HEK293 (cell line): ENCODE results near the gene CHKA.
A peak's percentile ranks its signal among the peaks of the same experiment; 100 is the strongest.

Source experiments
- CTCF ChIA-PET: fragments of 350-600 bp; formaldehyde crosslinking; extraction: SDS; loops from one replicate; lab custom pipeline; 2021; ENCODE audit warnings: antibody characterized with exemption; lab: Yijun Ruan, JAX
- POLR2A ChIA-PET: fragments of 300-600 bp; formaldehyde crosslinking; extraction: SDS; loops from one replicate; lab custom pipeline; 2020; ENCODE audit warnings: antibody characterized with exemption, inconsistent platforms; lab: Yijun Ruan, JAX
- H3K27ac ChIP-seq: fragments of 200-500 bp; sonication (Bioruptor generic); 2 replicates; pipeline ENCODE4 v1.5.1; 2014; ENCODE audit warnings: low read depth, low read length, control low read depth, inconsistent platforms; ENCODE audit errors: extremely low read depth
- H3K36me3 ChIP-seq, 2 experiments: fragments of 200-500 bp in 1 of 2; sonication (Bioruptor generic) in 1 of 2; 1 replicate in 1 of 2; 2 replicates in 1 of 2; pipeline ENCODE4 v1.5.1; 2014 to 2017; ENCODE audit warnings: inconsistent platforms in 2 of 2, low read length in 2 of 2; ENCODE audit not compliant: control insufficient read depth in 2 of 2, insufficient read depth in 1 of 2
- H3K4me1 ChIP-seq: fragments of 200-500 bp; sonication (Bioruptor generic); 2 replicates; pipeline ENCODE4 v1.5.1; 2014; ENCODE audit warnings: mild to moderate bottlenecking, low read length, inconsistent platforms; ENCODE audit not compliant: control insufficient read depth, insufficient read depth
- H3K4me3 ChIP-seq: 2 replicates; pipeline ENCODE4 v1.5.1; 2011; ENCODE audit warnings: low read depth, mild to moderate bottlenecking, control low read depth, low read length, moderate library complexity
- H3K9me3 ChIP-seq: fragments of 200-500 bp; sonication (Bioruptor generic); 2 replicates; pipeline ENCODE4 v1.5.1; 2014; ENCODE audit warnings: low read depth, low read length, inconsistent platforms; ENCODE audit not compliant: control insufficient read depth, insufficient read depth
- EGR2 ChIP-seq: fragments of 450-650 bp; formaldehyde crosslinking; IDR thresholded peaks from 2 replicates; pipeline ENCODE4 v1.5.1; 2016; ENCODE audit warnings: low read depth, missing biosample characterization, missing genetic modification characterization
- HIC1 ChIP-seq: fragments of 450-650 bp; formaldehyde crosslinking; IDR thresholded peaks from 2 replicates; pipeline ENCODE4 v1.5.1; 2016; ENCODE audit warnings: missing biosample characterization, missing genetic modification characterization
- INSM2 ChIP-seq: fragments of 450-650 bp; formaldehyde crosslinking; IDR thresholded peaks from 2 replicates; pipeline ENCODE4 v1.5.1; 2016; ENCODE audit warnings: missing biosample characterization, missing genetic modification characterization
- KLF1 ChIP-seq: fragments of 450-650 bp; formaldehyde crosslinking; IDR thresholded peaks from 2 replicates; pipeline ENCODE4 v1.5.1; 2016; ENCODE audit warnings: missing biosample characterization, missing genetic modification characterization
- SP2 ChIP-seq: fragments of 450-650 bp; formaldehyde crosslinking; IDR thresholded peaks from 2 replicates; pipeline ENCODE4 v1.5.1; 2016; ENCODE audit warnings: missing biosample characterization, missing genetic modification characterization
- YY1 ChIP-seq: fragments of 450-650 bp; formaldehyde crosslinking; IDR thresholded peaks from 2 replicates; pipeline ENCODE4 v1.5.1; 2018; ENCODE audit warnings: missing biosample characterization, missing genetic modification characterization
- ZBTB1 ChIP-seq: fragments of 450-650 bp; formaldehyde crosslinking; IDR thresholded peaks from 2 replicates; pipeline ENCODE4 v1.5.1; 2016; ENCODE audit warnings: missing biosample characterization, missing genetic modification characterization
- ZBTB21 ChIP-seq: fragments of 450-650 bp; formaldehyde crosslinking; IDR thresholded peaks from 2 replicates; pipeline ENCODE4 v1.5.1; 2017; ENCODE audit warnings: missing biosample characterization, missing genetic modification characterization
- ZBTB6 ChIP-seq: fragments of 450-650 bp; formaldehyde crosslinking; IDR thresholded peaks from 2 replicates; pipeline ENCODE4 v1.5.1; 2017; ENCODE audit warnings: missing biosample characterization, missing genetic modification characterization
- ZFHX2 ChIP-seq: fragments of 450-650 bp; formaldehyde crosslinking; conservative IDR thresholded peaks from 2 replicates; pipeline ENCODE4 v1.5.1; 2016; ENCODE audit warnings: missing biosample characterization, missing genetic modification characterization
- ZIC2 ChIP-seq: fragments of 450-650 bp; formaldehyde crosslinking; IDR thresholded peaks from 2 replicates; pipeline ENCODE4 v1.5.1; 2016; ENCODE audit warnings: missing biosample characterization, missing genetic modification characterization
- ZNF133 ChIP-seq: fragments of 450-650 bp; formaldehyde crosslinking; IDR thresholded peaks from 2 replicates; pipeline ENCODE4 v1.5.1; 2016; ENCODE audit warnings: missing biosample characterization, missing genetic modification characterization
- ZNF202 ChIP-seq: fragments of 450-650 bp; formaldehyde crosslinking; IDR thresholded peaks from 2 replicates; pipeline ENCODE4 v1.5.1; 2016; ENCODE audit warnings: missing biosample characterization, missing genetic modification characterization, borderline replicate concordance
- ZNF280D ChIP-seq: fragments of 450-650 bp; formaldehyde crosslinking; IDR thresholded peaks from 2 replicates; pipeline ENCODE4 v1.5.1; 2016; ENCODE audit warnings: missing biosample characterization, missing genetic modification characterization
- ZNF324 ChIP-seq: fragments of 450-650 bp; formaldehyde crosslinking; IDR thresholded peaks from 2 replicates; pipeline ENCODE4 v1.5.1; 2016; ENCODE audit warnings: missing biosample characterization, missing genetic modification characterization
- ZNF341 ChIP-seq: fragments of 450-650 bp; formaldehyde crosslinking; IDR thresholded peaks from 2 replicates; pipeline ENCODE4; 2016; ENCODE audit warnings: low read depth, missing biosample characterization, missing genetic modification characterization
- ZNF404 ChIP-seq: fragments of 450-650 bp; formaldehyde crosslinking; IDR thresholded peaks from 2 replicates; pipeline ENCODE4 v1.5.1; 2017; ENCODE audit warnings: missing biosample characterization, missing genetic modification characterization
- ZNF423 ChIP-seq: fragments of 450-650 bp; formaldehyde crosslinking; IDR thresholded peaks from 2 replicates; pipeline ENCODE4 v1.5.1; 2016; ENCODE audit warnings: missing biosample characterization, missing genetic modification characterization
- ZNF529 ChIP-seq: fragments of 450-650 bp; formaldehyde crosslinking; IDR thresholded peaks from 2 replicates; pipeline ENCODE4 v1.5.1; 2017; ENCODE audit warnings: missing genetic modification characterization, missing biosample characterization; ENCODE audit not compliant: insufficient replicate concordance
- ZNF549 ChIP-seq: fragments of 450-650 bp; IDR thresholded peaks from 2 replicates; pipeline ENCODE4 v1.5.1; 2018; ENCODE audit warnings: missing biosample characterization, missing genetic modification characterization, mild to moderate bottlenecking, inconsistent platforms, moderate library complexity
- ZNF624 ChIP-seq: fragments of 450-650 bp; formaldehyde crosslinking; IDR thresholded peaks from 2 replicates; pipeline ENCODE4 v1.5.1; 2017; ENCODE audit warnings: missing biosample characterization, missing genetic modification characterization
- ZNF670 ChIP-seq: fragments of 450-650 bp; formaldehyde crosslinking; IDR thresholded peaks from 2 replicates; pipeline ENCODE4 v1.5.1; 2016; ENCODE audit warnings: missing biosample characterization, missing genetic modification characterization, low read depth
- ZNF677 ChIP-seq: fragments of 450-650 bp; IDR thresholded peaks from 2 replicates; pipeline ENCODE4 v1.5.0; 2018; ENCODE audit warnings: missing biosample characterization, mild to moderate bottlenecking, missing genetic modification characterization, moderate library complexity

Gene CHKA

GRCh38 chr11:68044145-68044813 is 76.9 kb downstream of the CHKA start:
- peaks cover 0 to 11% of the 10 kb centered on the region in 2 experiments; a peak in 1 of 3 replicates for H3K36me3 ChIP-seq
- no peak overlapping the region for H3K4me3 ChIP-seq
- H3K9me3 ChIP-seq, result no peaks in the 10 kb centered on the region
- H3K4me1 ChIP-seq, result no peaks in the 10 kb centered on the region
- ChIA-PET POLR2A (interaction anchor here (0.6 to 1.4 kb wide), 2 partner anchors 8 to 15 kb away, joined by 3 to 5 read pairs; no protein-coding TSS in a partner anchor), CTCF (no interaction called here)
- TF ChIP-seq ZNF202 (tag by site-specific recombination) (no peak), HIC1 (no peak), KLF1 (tag by site-specific recombination) (peak; percentile 81), ZNF423 (no peak), SP2 (peak; percentile 4; the same call in 1 of the 2 replicates), ZFHX2 (tag by site-specific recombination) (peak; percentile 51; the same call in 1 of the 2 replicates), ZNF529 (no peak), EGR2 (tag by site-specific recombination) (peak; percentile 5; the same call in 1 of the 2 replicates), ZNF677 (tag by site-specific recombination) (no peak), ZNF624 (tag by site-specific recombination) (no peak), INSM2 (tag by site-specific recombination) (no peak), ZNF133 (tag by site-specific recombination) (no peak), ZBTB1 (no peak), ZNF324 (tag by site-specific recombination) (no peak), ZBTB21 (tag by site-specific recombination) (no peak), ZNF549 (tag by site-specific recombination) (no peak), ZNF670 (tag by site-specific recombination) (no peak), ZIC2 (peak; percentile 53; the same call in 1 of the 2 replicates)
- no peak overlapping the region for H3K27ac ChIP-seq

GRCh38 chr11:68043349-68044144 is 77.6 kb downstream of the CHKA start:
- POLR2A ChIA-PET, result interaction anchor here (0.6 to 1.4 kb wide), 2 partner anchors 9 to 14 kb away, joined by 3 to 5 read pairs; no protein-coding TSS in a partner anchor
- TF ChIP-seq ZNF341 (0 out of 2 replicates have a peak, but pooled peaks have one; percentile 14), ZNF404 (tag by site-specific recombination) (no peak), ZFHX2 (tag by site-specific recombination) (peak; percentile 81), ZNF280D (tag by site-specific recombination) (no peak), EGR2 (tag by site-specific recombination) (peak; percentile 92), ZIC2 (peak; percentile 44), YY1 (tag by site-specific recombination) (no peak), ZBTB6 (tag by site-specific recombination) (no peak), SP2 (peak; percentile 24; the same call in 1 of the 2 replicates)

More at GRCh38 chr11:68043349-68044144, 77.6 kb downstream of the CHKA start:
- H3K4me3 ChIP-seq, result no peak overlapping the region
- no peaks in the 10 kb centered on the region for H3K4me1 ChIP-seq
- peaks cover 0 to 10% of the 10 kb centered on the region in 2 experiments; a peak in 1 of 3 replicates for H3K36me3 ChIP-seq
- no peak overlapping the region for H3K27ac ChIP-seq
- no peaks in the 10 kb centered on the region for H3K9me3 ChIP-seq
- CTCF ChIA-PET, result no interaction called here
